WTC11 (cell line): Measurements from ENCODE around the gene SLC12A9. TPM values are rescaled to one million over a fixed set of nuclear protein-coding genes. Genes with fewer than 3 reads are reported as not detected.
A peak's percentile ranks its signal among the peaks of the same experiment; 100 is the strongest.

Source experiments
- AFF4 ChIP-seq: sonication (generic); formaldehyde crosslinking; IDR thresholded peaks from 2 replicates; pipeline ENCODE4 v1.8.1; 2023; ENCODE audit warnings: mild to moderate bottlenecking, missing genetic modification reagents, borderline replicate concordance
- CREM ChIP-seq: sonication (generic); formaldehyde crosslinking; IDR thresholded peaks from 2 replicates; pipeline ENCODE4 v1.8.1; 2022; ENCODE audit warnings: mild to moderate bottlenecking, missing genetic modification reagents, moderate library complexity
- CTCF ChIP-seq: fragments of 200-600 bp; IDR thresholded peaks from 2 replicates; pipeline ENCODE4 v1.8.0; 2022; ENCODE audit warnings: antibody characterized with exemption
- ELF4 ChIP-seq: sonication (generic); formaldehyde crosslinking; IDR thresholded peaks from 2 replicates; pipeline ENCODE4 v1.8.1; 2022; ENCODE audit warnings: low read depth, mild to moderate bottlenecking, moderate library complexity, missing genetic modification reagents
- ERG ChIP-seq: fragments of 250-450 bp; sonication (Bioruptor Pico); IDR thresholded peaks from 2 replicates; pipeline ENCODE4 v1.8.0; 2021; ENCODE audit warnings: mild to moderate bottlenecking
- ETV6 ChIP-seq: sonication (generic); formaldehyde crosslinking; IDR thresholded peaks from 2 replicates; pipeline ENCODE4 v1.8.1; 2022; ENCODE audit warnings: mild to moderate bottlenecking, missing genetic modification reagents
- FOXP1 ChIP-seq: sonication (generic); formaldehyde crosslinking; IDR thresholded peaks from 2 replicates; pipeline ENCODE4 v1.8.0; 2022; ENCODE audit warnings: missing genetic modification reagents, mild to moderate bottlenecking, moderate library complexity, borderline replicate concordance
- FOXP4 ChIP-seq: sonication (generic); formaldehyde crosslinking; IDR thresholded peaks from 2 replicates; pipeline ENCODE4 v1.8.0; 2022; ENCODE audit warnings: mild to moderate bottlenecking, missing genetic modification reagents
- HMGA2 ChIP-seq: fragments of 250-450 bp; sonication (Bioruptor Pico); IDR thresholded peaks from 2 replicates; pipeline ENCODE4 v1.4.0; 2021; ENCODE audit warnings: mild to moderate bottlenecking, moderate library complexity
- JAZF1 ChIP-seq: fragments of 250-450 bp; sonication (Bioruptor Pico); IDR thresholded peaks from 2 replicates; pipeline ENCODE4 v1.9.0; 2021; ENCODE audit warnings: moderate library complexity, mild to moderate bottlenecking, inconsistent platforms
- KAT7 ChIP-seq: sonication (generic); formaldehyde crosslinking; IDR thresholded peaks from 2 replicates; pipeline ENCODE4 v1.8.1; 2023; ENCODE audit warnings: missing genetic modification reagents, mild to moderate bottlenecking, borderline replicate concordance
- MLX ChIP-seq: sonication (generic); formaldehyde crosslinking; IDR thresholded peaks from 2 replicates; pipeline ENCODE4 v1.8.1; 2023; ENCODE audit warnings: mild to moderate bottlenecking, missing genetic modification reagents, moderate library complexity
- PRDM15 ChIP-seq: sonication (generic); formaldehyde crosslinking; IDR thresholded peaks from 2 replicates; pipeline ENCODE4 v1.8.0; 2022; ENCODE audit warnings: missing genetic modification reagents
- RELA ChIP-seq: sonication (generic); formaldehyde crosslinking; IDR thresholded peaks from 2 replicates; pipeline ENCODE4 v1.8.1; 2022; ENCODE audit warnings: missing genetic modification reagents, mild to moderate bottlenecking, borderline replicate concordance
- SMAD4 ChIP-seq: sonication (generic); formaldehyde crosslinking; IDR thresholded peaks from 2 replicates; pipeline ENCODE4 v1.8.0; 2022; ENCODE audit warnings: mild to moderate bottlenecking, missing genetic modification reagents
- SOX15 ChIP-seq: fragments of 250-450 bp; sonication (Bioruptor Pico); IDR thresholded peaks from 2 replicates; pipeline ENCODE4 v1.9.0; 2021; ENCODE audit warnings: mild to moderate bottlenecking
- SP1 ChIP-seq: sonication (generic); formaldehyde crosslinking; conservative IDR thresholded peaks from 2 replicates; pipeline ENCODE4 v1.8.1; 2022; ENCODE audit warnings: missing genetic modification reagents
- TCF7 ChIP-seq: sonication (generic); formaldehyde crosslinking; IDR thresholded peaks from 2 replicates; pipeline ENCODE4 v1.8.0; 2022; ENCODE audit warnings: mild to moderate bottlenecking, low read depth, missing genetic modification reagents, moderate library complexity
- TEAD1 ChIP-seq: sonication (generic); formaldehyde crosslinking; IDR thresholded peaks from 2 replicates; pipeline ENCODE4 v1.8.0; 2022; ENCODE audit warnings: mild to moderate bottlenecking, missing genetic modification reagents
- ZMAT4 ChIP-seq: fragments of 250-450 bp; sonication (Bioruptor Pico); IDR thresholded peaks from 2 replicates; pipeline ENCODE4 v1.9.0; 2021; ENCODE audit warnings: mild to moderate bottlenecking
- ZNF121 ChIP-seq: sonication (generic); formaldehyde crosslinking; IDR thresholded peaks from 2 replicates; pipeline ENCODE4 v1.8.0; 2023; ENCODE audit warnings: missing genetic modification reagents
- ZNF232 ChIP-seq: sonication (generic); formaldehyde crosslinking; IDR thresholded peaks from 2 replicates; pipeline ENCODE4 v1.8.0; 2022; ENCODE audit warnings: mild to moderate bottlenecking, missing genetic modification reagents
- ZNF317 ChIP-seq: sonication (generic); formaldehyde crosslinking; IDR thresholded peaks from 2 replicates; pipeline ENCODE4 v1.8.1; 2023; ENCODE audit warnings: low read depth, mild to moderate bottlenecking, moderate library complexity, missing genetic modification reagents, borderline replicate concordance
- total RNA-seq: library from RNA; stranded (reverse); gene quantifications from 3 replicates; pipeline ENCODE4 v1.2.3, GENCODE V29; 2021

Gene SLC12A9
- total RNA-seq, 1 experiment from 2014 or later = 39.3 TPM

- TF ChIP-seq MLX (0 out of 2 replicates have a peak, but pooled peaks have one; percentile 11), AFF4 (CRISPR knock-in tag) (no peak), ELF4 (peak; percentile 34; the same call in 1 of the 2 replicates), CTCF (no peak), SP1 (peak; percentile 79; the same call in 1 of the 2 replicates), ERG (CRISPR knock-in tag) (no peak), JAZF1 (CRISPR knock-in tag) (no peak), PRDM15 (CRISPR knock-in tag) (peak; percentile 54; the same call in 1 of the 2 replicates), SOX15 (CRISPR knock-in tag) (no peak), ZMAT4 (CRISPR knock-in tag) (0 out of 2 replicates have a peak, but pooled peaks have one; percentile 34), ZNF232 (CRISPR knock-in tag) (no peak), ZNF317 (no peak), TCF7 (CRISPR knock-in tag) (no peak), TEAD1 (CRISPR knock-in tag) (no peak), ETV6 (peak; percentile 87; the same call in 1 of the 2 replicates), HMGA2 (no peak), FOXP4 (CRISPR knock-in tag) (0 out of 2 replicates have a peak, but pooled peaks have one; percentile 72), KAT7 (CRISPR knock-in tag) (0 out of 2 replicates have a peak, but pooled peaks have one; percentile 75), ZNF121 (peak; percentile 5; the same call in 1 of the 2 replicates), SMAD4 (CRISPR knock-in tag) (no peak), CREM (0 out of 2 replicates have a peak, but pooled peaks have one; percentile 9), RELA (CRISPR knock-in tag) (peak; percentile 90), FOXP1 (peak; percentile 81)
Observed at GRCh38 chr7:100888988-100889750, 36.7 kb downstream of the SLC12A9 start, which contains the start of gene UFSP1 (continued).
